HepG2 (cell line): Measurements from ENCODE around the gene TXNRD3. TPM values are rescaled to one million over a fixed set of nuclear protein-coding genes. Genes with fewer than 3 reads are reported as not detected.

ENCODE experiments used
- AGO2 ChIP-seq: fragments of 200-400 bp; formaldehyde crosslinking; optimal IDR thresholded peaks from 2 replicates; pipeline ENCODE3; 2017; ENCODE audit warnings: mild to moderate bottlenecking, low read depth, low read length, moderate library complexity
- ATM ChIP-seq: fragments of 450-650 bp; IDR thresholded peaks from 2 replicates; pipeline ENCODE4 v1.7.1; 2017; ENCODE audit warnings: mild to moderate bottlenecking, borderline replicate concordance
- BRCA1 ChIP-seq: sonication (generic); formaldehyde crosslinking; IDR thresholded peaks from 2 replicates; pipeline ENCODE4 v1.4.0; 2020; ENCODE audit warnings: missing genetic modification reagents
- CBFB ChIP-seq: sonication (generic); formaldehyde crosslinking; IDR thresholded peaks from 2 replicates; pipeline ENCODE4 v1.4.0; 2020; ENCODE audit warnings: missing genetic modification reagents
- CBX1 ChIP-seq: IDR thresholded peaks from one replicate; pipeline ENCODE4 v1.6.1; 2016; ENCODE audit warnings: antibody characterized with exemption, low read depth
- FOXO1 ChIP-seq: sonication (generic); formaldehyde crosslinking; IDR thresholded peaks from 2 replicates; pipeline ENCODE4 v1.4.0; 2020; ENCODE audit warnings: missing genetic modification reagents
- HNRNPL ChIP-seq: fragments of 200-400 bp; formaldehyde crosslinking; IDR thresholded peaks from 2 replicates; pipeline ENCODE4 v1.6.1; 2017; ENCODE audit warnings: mild to moderate bottlenecking, low read depth, low read length
- KAT7 ChIP-seq: IDR thresholded peaks from 2 replicates; pipeline ENCODE4 v1.6.1; 2018; ENCODE audit warnings: borderline replicate concordance, missing compliant biosample characterization
- KDM3A ChIP-seq: IDR thresholded peaks from 2 replicates; pipeline ENCODE4 v1.6.1; 2018; ENCODE audit warnings: low read depth, missing compliant biosample characterization
- NFIC ChIP-seq: IDR thresholded peaks from 2 replicates; pipeline ENCODE4 v1.6.1; 2012; ENCODE audit warnings: mild to moderate bottlenecking, low read length, inconsistent platforms
- NPAS2 ChIP-seq: sonication (generic); formaldehyde crosslinking; IDR thresholded peaks from 2 replicates; pipeline ENCODE4 v1.8.0; 2022; ENCODE audit warnings: mild to moderate bottlenecking, missing genetic modification reagents, borderline replicate concordance
- SETDB1 ChIP-seq: sonication (generic); formaldehyde crosslinking; IDR thresholded peaks from 2 replicates; pipeline ENCODE4 v1.5.1; 2020; ENCODE audit warnings: missing genetic modification reagents, mild to moderate bottlenecking, borderline replicate concordance
- SIX4 ChIP-seq: sonication (generic); formaldehyde crosslinking; IDR thresholded peaks from 2 replicates; pipeline ENCODE4 v1.4.0; 2020; ENCODE audit warnings: missing genetic modification reagents
- SOX5 ChIP-seq: IDR thresholded peaks from 2 replicates; pipeline ENCODE4 v1.6.1; 2016; ENCODE audit warnings: borderline replicate concordance
- TSC22D2 ChIP-seq: sonication (generic); formaldehyde crosslinking; IDR thresholded peaks from 2 replicates; pipeline ENCODE4 v1.5.1; 2020; ENCODE audit warnings: missing genetic modification reagents, mild to moderate bottlenecking, borderline replicate concordance
- ZBTB26 ChIP-seq: IDR thresholded peaks from 2 replicates; pipeline ENCODE4 v1.6.1; 2016; ENCODE audit warnings: missing compliant biosample characterization, missing genetic modification reagents, borderline replicate concordance
- ZKSCAN8 ChIP-seq: IDR thresholded peaks from 2 replicates; pipeline ENCODE4 v1.6.1; 2016; ENCODE audit warnings: borderline replicate concordance, missing genetic modification reagents, missing compliant biosample characterization
- ZNF337 ChIP-seq: sonication (generic); formaldehyde crosslinking; IDR thresholded peaks from 2 replicates; pipeline ENCODE4 v1.5.1; 2020; ENCODE audit warnings: missing genetic modification reagents, low read depth, mild to moderate bottlenecking, borderline replicate concordance
- ZNF605 ChIP-seq: sonication (generic); formaldehyde crosslinking; IDR thresholded peaks from 2 replicates; pipeline ENCODE4 v1.8.0; 2022; ENCODE audit warnings: mild to moderate bottlenecking, missing genetic modification reagents
- ZNF670 ChIP-seq: sonication (generic); formaldehyde crosslinking; IDR thresholded peaks from 2 replicates; pipeline ENCODE4 v1.8.0; 2022; ENCODE audit warnings: mild to moderate bottlenecking, missing genetic modification reagents, borderline replicate concordance
- ZNF749 ChIP-seq: sonication (generic); formaldehyde crosslinking; IDR thresholded peaks from 2 replicates; pipeline ENCODE4 v1.8.0; 2022; ENCODE audit warnings: mild to moderate bottlenecking, missing genetic modification reagents, moderate library complexity, borderline replicate concordance
- ZSCAN30 ChIP-seq: sonication (generic); formaldehyde crosslinking; IDR thresholded peaks from 2 replicates; pipeline ENCODE4 v1.5.0; 2020; ENCODE audit warnings: mild to moderate bottlenecking, missing genetic modification reagents
- polyA plus RNA-seq, 8 experiments: library from polyadenylated mRNA; depleted of rRNA in 3 of 8; stranded (reverse) in 7 of 8; unstranded in 1 of 8; fragments of >200 nt; fragmentation: Illumina TruSeq in 4 of 8; extraction: Trizol in 4 of 8; gene quantifications; 2 replicates each; pipeline versions ENCODE4 v1.2.1 to v1.2.3, GENCODE V29; 2011 to 2016; ENCODE audit warnings: low read depth in 4 of 8, missing spikeins in 1 of 8, mixed read lengths in 1 of 8; ENCODE audit not compliant: insufficient read depth in 1 of 8
- total RNA-seq, 5 experiments: library from RNA; depleted of rRNA; stranded (reverse); fragments of >200 nt; fragmentation: Illumina TruSeq; extraction: Trizol; gene quantifications; 2 replicates each; pipeline ENCODE4 v1.2.3, GENCODE V29; 2016; ENCODE audit warnings: low read depth in 1 of 5
- TF ChIP-seq, protein P1 (sequence below): sonication (generic); formaldehyde crosslinking; IDR thresholded peaks from 2 replicates; pipeline ENCODE4 v1.4.0; 2020; ENCODE audit warnings: missing genetic modification reagents, borderline replicate concordance
- TF ChIP-seq, protein P2 (sequence below): sonication (generic); formaldehyde crosslinking; IDR thresholded peaks from 2 replicates; pipeline ENCODE4 v1.9.0; 2021; ENCODE audit warnings: missing genetic modification reagents, borderline replicate concordance

Gene TXNRD3
- total and polyA plus RNA-seq, 2 of the 13 experiments (the other 11 are each of a cell fraction or from before 2014, with no cell fraction given) = 4.8 to 20.7 TPM

DNA sequence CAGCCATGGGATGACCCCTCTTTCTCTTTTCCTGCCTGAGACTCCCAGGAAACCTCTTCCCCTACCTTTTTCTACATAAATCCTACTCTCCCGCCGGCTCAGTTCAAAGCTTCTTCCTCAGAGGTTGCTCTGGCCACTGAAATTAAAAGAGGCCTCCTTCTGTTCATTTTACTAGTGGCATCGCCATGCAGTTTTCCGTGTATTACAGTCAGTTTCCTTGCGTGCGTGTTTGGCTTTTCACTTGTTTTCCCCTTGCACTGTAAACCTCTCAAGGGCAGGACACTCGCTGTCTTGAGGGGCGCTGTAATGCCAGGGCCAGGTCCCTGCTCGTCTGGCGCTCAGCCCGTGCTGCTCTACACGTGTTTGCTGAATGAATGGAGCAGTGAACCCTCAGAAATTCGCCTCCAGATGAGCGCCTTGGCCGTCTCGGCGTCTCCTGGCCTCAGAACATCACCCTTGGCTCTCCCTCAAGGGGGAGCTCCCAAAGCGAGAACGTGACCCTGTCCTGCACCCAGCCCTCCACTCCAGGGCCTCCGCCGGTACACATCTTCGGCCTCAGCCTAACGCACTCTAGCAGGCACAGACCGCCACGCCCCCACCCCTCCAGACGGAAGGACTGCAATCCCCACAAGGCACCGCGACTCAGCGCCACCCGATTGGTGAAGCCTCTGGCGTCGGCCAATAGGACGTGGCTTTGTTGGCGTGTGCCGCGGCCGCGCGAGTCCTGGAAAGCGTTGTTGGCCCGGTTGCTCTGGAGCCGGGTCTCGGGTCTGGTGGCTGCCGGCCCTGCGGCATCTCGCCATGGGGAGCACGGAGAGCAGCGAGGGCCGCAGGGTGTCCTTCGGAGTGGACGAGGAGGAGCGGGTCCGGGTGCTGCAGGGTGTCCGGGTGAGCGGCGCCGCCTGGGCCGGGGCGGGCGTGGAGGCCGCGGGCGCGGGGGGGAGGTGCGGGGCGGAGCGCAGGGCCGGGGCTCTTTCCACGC lies 48.9 kb upstream of the TXNRD3 start, which contains the start of gene CHCHD6 (continued):
- TF ChIP-seq NPAS2 (CRISPR knock-in tag) (no peak), BRCA1 (CRISPR knock-in tag) (no peak), ATM (no peak), ZSCAN30 (CRISPR knock-in tag) (no peak), KAT7 (no peak), TSC22D2 (CRISPR knock-in tag) (no peak; the same call in 1 of the 2 replicates), FOXO1 (CRISPR knock-in tag) (no peak; the same call in 1 of the 2 replicates), ZNF749 (CRISPR knock-in tag) (0 out of 2 replicates have a peak, but pooled peaks have one; percentile 39), SOX5 (0 out of 2 replicates have a peak, but pooled peaks have one; percentile 20), KDM3A (CRISPR knock-in tag) (0 out of 2 replicates have a peak, but pooled peaks have one; percentile 33), ZKSCAN8 (no peak), SIX4 (CRISPR knock-in tag) (no peak), HNRNPL (0 out of 2 replicates have a peak, but pooled peaks have one; percentile 51), ZBTB26 (0 out of 2 replicates have a peak, but pooled peaks have one; percentile 49), AGO2 (no peak), ZNF605 (CRISPR knock-in tag) (peak; percentile 29; the same call in 1 of the 2 replicates), ZNF670 (CRISPR knock-in tag) (no peak; the same call in 1 of the 2 replicates), CBX1 (no peak), NFIC (no peak), SETDB1 (no peak), ZNF337 (CRISPR knock-in tag) (peak; percentile 77; the same call in 1 of the 2 replicates), CBFB (CRISPR knock-in tag) (0 out of 2 replicates have a peak, but pooled peaks have one; percentile 11)
- TF ChIP-seq, protein P1, sequence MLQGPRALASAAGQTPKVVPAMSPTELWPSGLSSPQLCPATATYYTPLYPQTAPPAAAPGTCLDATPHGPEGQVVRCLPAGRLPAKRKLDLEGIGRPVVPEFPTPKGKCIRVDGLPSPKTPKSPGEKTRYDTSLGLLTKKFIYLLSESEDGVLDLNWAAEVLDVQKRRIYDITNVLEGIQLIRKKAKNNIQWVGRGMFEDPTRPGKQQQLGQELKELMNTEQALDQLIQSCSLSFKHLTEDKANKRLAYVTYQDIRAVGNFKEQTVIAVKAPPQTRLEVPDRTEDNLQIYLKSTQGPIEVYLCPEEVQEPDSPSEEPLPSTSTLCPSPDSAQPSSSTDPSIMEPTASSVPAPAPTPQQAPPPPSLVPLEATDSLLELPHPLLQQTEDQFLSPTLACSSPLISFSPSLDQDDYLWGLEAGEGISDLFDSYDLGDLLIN (CRISPR knock-in tag) = no peak
- TF ChIP-seq, protein P2, sequence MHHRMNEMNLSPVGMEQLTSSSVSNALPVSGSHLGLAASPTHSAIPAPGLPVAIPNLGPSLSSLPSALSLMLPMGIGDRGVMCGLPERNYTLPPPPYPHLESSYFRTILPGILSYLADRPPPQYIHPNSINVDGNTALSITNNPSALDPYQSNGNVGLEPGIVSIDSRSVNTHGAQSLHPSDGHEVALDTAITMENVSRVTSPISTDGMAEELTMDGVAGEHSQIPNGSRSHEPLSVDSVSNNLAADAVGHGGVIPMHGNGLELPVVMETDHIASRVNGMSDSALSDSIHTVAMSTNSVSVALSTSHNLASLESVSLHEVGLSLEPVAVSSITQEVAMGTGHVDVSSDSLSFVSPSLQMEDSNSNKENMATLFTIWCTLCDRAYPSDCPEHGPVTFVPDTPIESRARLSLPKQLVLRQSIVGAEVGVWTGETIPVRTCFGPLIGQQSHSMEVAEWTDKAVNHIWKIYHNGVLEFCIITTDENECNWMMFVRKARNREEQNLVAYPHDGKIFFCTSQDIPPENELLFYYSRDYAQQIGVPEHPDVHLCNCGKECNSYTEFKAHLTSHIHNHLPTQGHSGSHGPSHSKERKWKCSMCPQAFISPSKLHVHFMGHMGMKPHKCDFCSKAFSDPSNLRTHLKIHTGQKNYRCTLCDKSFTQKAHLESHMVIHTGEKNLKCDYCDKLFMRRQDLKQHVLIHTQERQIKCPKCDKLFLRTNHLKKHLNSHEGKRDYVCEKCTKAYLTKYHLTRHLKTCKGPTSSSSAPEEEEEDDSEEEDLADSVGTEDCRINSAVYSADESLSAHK (CRISPR knock-in tag) = no peak
